ENCODE measurements around the gene LTF. TPM values are rescaled to one million over a fixed set of nuclear protein-coding genes. Genes with fewer than 3 reads are reported as not detected.

The LTF gene
- total RNA-seq, 6 experiments from 2014 or later: 0.19 to 3.6 (median 2.0) TPM

- Histone ChIP-seq H3K4me1 (peaks cover 0 to 21% (median 6%) of the 10 kb centered on the region in 4 donors), H3K27me3 (no peaks in the 10 kb centered on the region), H3K27ac (no peak overlapping the region), H3K4me3 (no peak overlapping the region), H3K9me3 (no peaks in the 10 kb centered on the region), H3K36me3 (no peaks in the 10 kb centered on the region)
- 97% methylated on average over 3 of the region's 3 CpGs for WGBS (ENCODE audit: insufficient coverage, low coverage, low lambda C conversion rate, missing lambda C conversion rate)
- no peak for DNase-seq
- ATAC-seq: no peak
- intact Hi-C loops (cut with DNase I): no loop called here
- TF ChIP-seq POLR2A (IDR thresholded peaks at IDR 0.05) (no peak), CTCF (IDR thresholded peaks at IDR 0.05) (no peak)
These were observed 41.8 kb upstream of the LTF start for GRCh38 chr3:46506526-46506925.

GRCh38 chr3:46505953-46506352, 41.2 kb upstream of the LTF start:
- Histone ChIP-seq H3K27me3 (no peaks in the 10 kb centered on the region), H3K27ac (no peak overlapping the region), H3K9me3 (no peaks in the 10 kb centered on the region), H3K36me3 (no peaks in the 10 kb centered on the region), H3K4me3 (no peak overlapping the region), H3K4me1 (peaks cover 0 to 25% (median 8%) of the 10 kb centered on the region in 4 donors)
- intact Hi-C loops (cut with DNase I): no loop called here
- ATAC-seq (no peak), DNase-seq (no peak)
- WGBS (ENCODE audit: insufficient coverage, low coverage, low lambda C conversion rate, missing lambda C conversion rate): 95% methylated on average over 5 of the region's 10 CpGs
- no peak for TF ChIP-seq POLR2A (IDR thresholded peaks at IDR 0.05)
- TF ChIP-seq CTCF (IDR thresholded peaks at IDR 0.05): no peak

- no peak for TF ChIP-seq POLR2A (IDR thresholded peaks at IDR 0.05)
- no peak for TF ChIP-seq CTCF (IDR thresholded peaks at IDR 0.05)
- intact Hi-C loops (cut with DNase I): no loop called here
- Histone ChIP-seq H3K27me3 (no peaks in the 10 kb centered on the region), H3K4me3 (no peak overlapping the region), H3K4me1 (peaks cover 0 to 32% (median 8%) of the 10 kb centered on the region in 4 donors), H3K9me3 (no peaks in the 10 kb centered on the region), H3K36me3 (no peaks in the 10 kb centered on the region), H3K27ac (no peak overlapping the region)
- ATAC-seq (no peak), DNase-seq (no peak)
- 66% methylated on average over 5 of the region's 5 CpGs for WGBS (ENCODE audit: insufficient coverage, low coverage, low lambda C conversion rate, missing lambda C conversion rate)
These were observed 40.1 kb upstream of the LTF start for GRCh38 chr3:46504789-46505188.

GRCh38 chr3:46503200-46503874, 38.6 kb upstream of the LTF start:
- Histone ChIP-seq H3K4me3 (no peak overlapping the region), H3K4me1 (peaks cover 0 to 32% (median 8%) of the 10 kb centered on the region in 4 donors), H3K9me3 (no peaks in the 10 kb centered on the region), H3K27me3 (no peaks in the 10 kb centered on the region), H3K36me3 (no peaks in the 10 kb centered on the region), H3K27ac (no peak overlapping the region)
- ATAC-seq: peak in 1 of 4 donors; percentile 13
- intact Hi-C loops (cut with DNase I): no loop called here
- WGBS (ENCODE audit: insufficient coverage, low coverage, low lambda C conversion rate, missing lambda C conversion rate): 59% methylated on average over 4 of the region's 7 CpGs
- TF ChIP-seq POLR2A (IDR thresholded peaks at IDR 0.05) (no peak), CTCF (IDR thresholded peaks at IDR 0.05) (no peak)
- no peak for DNase-seq

Data from right lobe of liver (tissue), 6 donors.